Smooth muscle cell (in vitro differentiated cells): ENCODE results near the gene TNRC18. TPM values are rescaled to one million over a fixed set of nuclear protein-coding genes. Genes with fewer than 3 reads are reported as not detected.
"Not testable (repeated sequence)": the region's sequence is repeated elsewhere in the genome, so short reads cannot be mapped to it uniquely, and the experiment has no call there.

Experiments
- DNase-seq: peaks from one replicate; lab custom pipeline; 2025; ENCODE audit not compliant: unreplicated experiment; lab: John Stamatoyannopoulos, UW
- H2AFZ ChIP-seq: fragments of 200-600 bp; sonication (generic); 2 replicates; pipeline ENCODE4 v1.6.0; 2016; ENCODE audit warnings: antibody characterized with exemption, low read depth, mild to moderate bottlenecking
- H3F3A ChIP-seq: fragments of 200-600 bp; sonication (generic); 2 replicates; pipeline ENCODE4 v1.6.0; 2017; ENCODE audit warnings: antibody characterized with exemption, low read depth
- H3K27ac ChIP-seq: fragments of 200-600 bp; sonication (generic); 2 replicates; pipeline ENCODE4 v1.5.1; 2016; ENCODE audit warnings: low read depth, mild to moderate bottlenecking
- H3K27me3 ChIP-seq: fragments of 200-600 bp; sonication (generic); 2 replicates; pipeline ENCODE4 v1.6.1; 2016; ENCODE audit warnings: low read depth, mild to moderate bottlenecking
- H3K36me3 ChIP-seq: fragments of 200-600 bp; sonication (generic); 2 replicates; pipeline ENCODE4 v1.5.1; 2016; ENCODE audit warnings: low read depth
- H3K4me1 ChIP-seq: fragments of 200-600 bp; sonication (generic); 2 replicates; pipeline ENCODE4 v1.5.1; 2016; ENCODE audit warnings: low read depth
- H3K4me2 ChIP-seq: fragments of 200-600 bp; sonication (generic); 2 replicates; pipeline ENCODE4 v1.6.0; 2016; ENCODE audit warnings: mild to moderate bottlenecking
- H3K4me3 ChIP-seq: fragments of 200-600 bp; sonication (generic); 2 replicates; pipeline ENCODE4 v1.5.1; 2016; ENCODE audit warnings: mild to moderate bottlenecking
- H3K79me2 ChIP-seq: fragments of 200-600 bp; sonication (generic); 2 replicates; pipeline ENCODE4 v1.6.0; 2016; ENCODE audit warnings: low read depth, mild to moderate bottlenecking
- H3K9ac ChIP-seq: fragments of 200-600 bp; sonication (generic); 2 replicates; pipeline ENCODE4 v1.6.0; 2016; ENCODE audit warnings: low read depth
- H3K9me3 ChIP-seq: fragments of 200-600 bp; sonication (generic); replicated peaks from 2 replicates; pipeline ENCODE4 v1.5.1; 2016; ENCODE audit warnings: low read depth
- H4K20me1 ChIP-seq: fragments of 200-600 bp; sonication (generic); 2 replicates; pipeline ENCODE4 v1.6.0; 2016; ENCODE audit warnings: low read depth
- WGBS: methylation state at CpG from one replicate; pipeline ENCODE4 v1.1.7; 2016; ENCODE audit warnings: low lambda C conversion rate; 5-methylcytosine and 5-hydroxymethylcytosine counted together
- polyA plus RNA-seq: library from polyadenylated mRNA; unstranded; fragments of >200 nt; fragmentation: Nextera tagmentation; extraction: Ambion mirVana; gene quantifications from 2 replicates; pipeline ENCODE4 v1.2.1, GENCODE V29; 2016
- total RNA-seq: library from RNA; depleted of rRNA; stranded (reverse); fragments of >200 nt; gene quantifications from 2 replicates; pipeline ENCODE4 v1.2.3, GENCODE V29; 2014
- TF ChIP-seq, protein P1 (sequence below): fragments of 200-600 bp; sonication (generic); IDR thresholded peaks from 2 replicates; pipeline ENCODE4 v1.5.1; 2017; ENCODE audit warnings: borderline replicate concordance, mild to moderate bottlenecking, antibody characterized with exemption; ENCODE audit not compliant: insufficient read depth, poor library complexity, severe bottlenecking

The TNRC18 gene
- total and polyA plus RNA-seq, 2 experiments from 2014 or later, result 6.4 to 40.3 TPM

DNA sequence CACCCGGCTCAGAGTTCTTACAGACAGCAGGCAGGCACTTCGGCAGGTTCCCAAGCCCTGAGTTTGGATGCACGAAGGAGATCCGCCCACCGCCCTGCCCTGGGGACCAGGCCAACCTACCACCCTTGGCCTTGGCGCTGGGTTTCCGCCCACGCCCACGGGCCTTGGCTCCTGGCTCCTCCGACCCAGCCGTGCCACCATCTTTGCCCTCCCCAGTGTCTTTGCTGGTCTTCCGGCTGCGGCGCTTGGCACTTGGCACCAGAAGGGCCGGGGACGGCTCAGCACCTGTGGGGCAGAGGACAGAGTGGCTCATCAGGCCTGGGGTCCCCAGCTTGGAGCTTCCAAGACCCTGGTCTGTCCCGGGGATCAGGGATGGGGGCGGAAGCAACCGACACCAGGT is 108.8 kb downstream of the TNRC18 start:
- H3K27me3 ChIP-seq, result no peaks in the 10 kb centered on the region
- peaks cover 6% of the 10 kb centered on the region for H3K9me3 ChIP-seq
- H3F3A ChIP-seq, result no peaks in the 10 kb centered on the region
- H3K4me1 ChIP-seq, result no peaks in the 10 kb centered on the region
- no peak overlapping the region for H2AFZ ChIP-seq
- no peak overlapping the region for H3K9ac ChIP-seq
- no peaks in the 10 kb centered on the region for H3K79me2 ChIP-seq
- H3K36me3 ChIP-seq, result peaks cover 12% of the 10 kb centered on the region
- H3K4me2 ChIP-seq, result no peak overlapping the region
- TF ChIP-seq, protein P1, sequence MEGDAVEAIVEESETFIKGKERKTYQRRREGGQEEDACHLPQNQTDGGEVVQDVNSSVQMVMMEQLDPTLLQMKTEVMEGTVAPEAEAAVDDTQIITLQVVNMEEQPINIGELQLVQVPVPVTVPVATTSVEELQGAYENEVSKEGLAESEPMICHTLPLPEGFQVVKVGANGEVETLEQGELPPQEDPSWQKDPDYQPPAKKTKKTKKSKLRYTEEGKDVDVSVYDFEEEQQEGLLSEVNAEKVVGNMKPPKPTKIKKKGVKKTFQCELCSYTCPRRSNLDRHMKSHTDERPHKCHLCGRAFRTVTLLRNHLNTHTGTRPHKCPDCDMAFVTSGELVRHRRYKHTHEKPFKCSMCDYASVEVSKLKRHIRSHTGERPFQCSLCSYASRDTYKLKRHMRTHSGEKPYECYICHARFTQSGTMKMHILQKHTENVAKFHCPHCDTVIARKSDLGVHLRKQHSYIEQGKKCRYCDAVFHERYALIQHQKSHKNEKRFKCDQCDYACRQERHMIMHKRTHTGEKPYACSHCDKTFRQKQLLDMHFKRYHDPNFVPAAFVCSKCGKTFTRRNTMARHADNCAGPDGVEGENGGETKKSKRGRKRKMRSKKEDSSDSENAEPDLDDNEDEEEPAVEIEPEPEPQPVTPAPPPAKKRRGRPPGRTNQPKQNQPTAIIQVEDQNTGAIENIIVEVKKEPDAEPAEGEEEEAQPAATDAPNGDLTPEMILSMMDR, result no peak
- H3K27ac ChIP-seq, result no peak overlapping the region
- 98% methylated on average over 19 of the region's 19 CpGs for WGBS
- DNase-seq, result no peak
- no peak overlapping the region for H3K4me3 ChIP-seq
- H4K20me1 ChIP-seq, result no peaks in the 10 kb centered on the region

DNA sequence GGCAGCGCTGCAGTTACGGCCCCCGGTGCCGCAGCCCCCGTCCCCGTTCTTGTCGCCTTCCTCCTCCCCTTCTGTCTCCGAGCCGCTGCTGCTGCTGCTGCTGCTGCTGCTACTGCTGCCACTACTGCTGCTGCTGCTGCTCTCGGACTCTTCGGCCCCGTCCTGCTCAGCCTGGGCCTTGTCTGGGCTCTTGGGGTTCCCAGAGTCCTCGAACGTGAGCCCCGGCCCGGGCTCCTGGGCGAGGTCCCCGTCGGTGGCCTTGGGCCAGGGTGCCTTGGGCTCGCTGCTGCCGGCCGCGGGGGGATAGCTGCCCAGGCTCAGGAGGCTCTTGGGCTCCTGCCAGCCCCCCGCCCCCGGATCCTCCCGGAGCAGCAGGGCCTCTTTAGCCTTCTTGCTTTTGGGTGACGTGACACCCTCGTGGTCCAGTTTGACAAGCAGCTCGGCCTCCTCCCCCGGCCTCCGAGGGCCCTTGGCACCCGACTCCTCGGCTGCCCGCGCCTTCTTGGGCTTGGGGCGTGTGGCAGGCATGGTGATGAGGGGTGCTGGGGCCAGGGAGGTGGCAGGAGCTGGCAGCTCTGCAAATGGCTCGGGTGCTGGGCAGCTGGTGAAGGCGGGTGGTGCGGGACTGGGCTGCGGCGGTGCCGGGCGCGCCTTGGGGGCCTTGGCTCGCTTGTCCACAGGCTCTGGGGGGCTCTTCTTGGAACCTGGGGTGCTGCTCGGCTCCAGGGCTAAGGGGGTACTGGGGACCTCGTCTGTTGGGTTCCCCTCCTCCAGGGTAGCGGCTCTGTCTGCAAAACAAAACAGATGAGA is 110.4 kb downstream of the TNRC18 start:
- H3K9me3 ChIP-seq, H3K9ac ChIP-seq, H3K4me3 ChIP-seq, H3K4me2 ChIP-seq, H2AFZ ChIP-seq, H3K36me3 ChIP-seq, DNase-seq, H4K20me1 ChIP-seq, H3K4me1 ChIP-seq, H3K27me3 ChIP-seq, H3F3A ChIP-seq, H3K79me2 ChIP-seq, H3K27ac ChIP-seq: not testable (repeated sequence)
- 96% methylated on average over 37 of the region's 48 CpGs for WGBS

DNA sequence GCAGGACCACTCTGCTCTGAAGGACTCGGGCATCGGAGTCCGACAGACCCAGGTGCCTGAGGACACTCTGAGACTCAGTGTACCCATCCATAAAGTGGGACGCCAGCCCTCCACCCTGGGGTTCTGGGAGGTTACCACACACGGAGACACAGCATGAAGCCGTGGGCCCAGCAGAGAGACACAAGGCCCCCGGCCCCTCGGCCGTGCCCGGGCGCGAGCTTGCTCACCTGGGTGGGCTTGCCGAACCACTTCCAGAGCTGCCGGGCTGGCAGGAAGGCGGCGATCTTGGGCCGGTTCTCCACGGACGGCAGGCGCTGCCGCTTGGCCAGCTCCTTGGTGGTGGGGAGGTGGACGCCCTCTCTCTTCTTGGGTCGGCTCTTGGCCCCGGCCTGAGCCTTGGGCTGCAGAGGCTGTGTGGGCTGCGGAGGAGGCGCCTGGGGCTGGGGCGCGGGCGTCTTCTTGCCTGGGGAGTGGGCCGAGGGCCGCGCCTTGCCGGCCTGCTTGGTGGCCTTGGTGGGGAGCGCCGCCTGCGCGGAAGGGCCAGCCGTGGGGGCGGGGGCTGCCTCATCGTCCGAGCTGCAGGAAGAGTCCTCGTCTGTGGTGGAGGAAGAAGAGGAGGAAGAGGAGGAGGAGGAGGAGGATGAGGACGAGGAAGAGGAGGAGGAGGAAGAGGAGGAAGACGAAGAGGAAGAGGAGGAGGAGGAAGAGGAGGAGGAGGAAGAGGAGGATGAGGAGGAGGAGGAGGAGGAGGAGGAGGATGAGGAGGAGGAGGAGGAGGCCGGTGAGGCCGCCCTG is 111.2 kb downstream of the TNRC18 start:
- H3K9me3 ChIP-seq, H3K4me3 ChIP-seq, H3F3A ChIP-seq, H3K36me3 ChIP-seq, H3K27ac ChIP-seq, H4K20me1 ChIP-seq, H2AFZ ChIP-seq, H3K4me2 ChIP-seq, H3K79me2 ChIP-seq, H3K9ac ChIP-seq, DNase-seq, H3K27me3 ChIP-seq, H3K4me1 ChIP-seq: not testable (repeated sequence)
- WGBS, result 95% methylated on average over 20 of the region's 46 CpGs

DNA sequence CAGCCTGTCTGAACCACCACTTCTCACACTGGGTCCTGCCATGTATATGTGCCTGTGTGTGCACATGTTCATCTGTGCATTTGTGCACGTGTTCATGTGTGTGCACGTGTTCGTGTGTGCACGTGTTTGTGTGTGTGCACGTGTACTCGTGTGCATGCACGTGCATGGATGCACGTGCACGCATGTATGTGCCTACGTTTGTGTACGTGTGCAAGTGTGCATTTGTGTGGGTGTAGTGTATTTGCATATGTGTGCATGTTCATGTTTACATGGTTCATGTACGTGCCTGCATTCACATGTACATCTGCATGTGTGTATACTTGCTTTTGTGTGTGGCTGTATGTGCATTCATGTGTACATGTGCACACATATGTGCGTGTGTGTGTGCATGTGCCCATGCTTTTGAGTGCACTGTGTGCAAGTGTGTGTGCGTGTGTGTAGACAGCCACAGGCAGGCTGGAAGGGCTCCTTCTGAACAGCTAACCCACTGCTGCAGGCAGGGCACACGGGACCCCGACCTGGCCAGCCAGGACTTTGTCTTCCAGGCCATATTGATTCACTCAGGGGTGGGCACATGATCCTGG is 112.7 kb downstream of the TNRC18 start:
- TF ChIP-seq, protein P1, result no peak
- Histone ChIP-seq H4K20me1 (no peaks in the 10 kb centered on the region), H3K79me2 (no peaks in the 10 kb centered on the region), H3K4me2 (no peak overlapping the region), H3K4me1 (no peaks in the 10 kb centered on the region), H3K36me3 (no peaks in the 10 kb centered on the region), H3K27ac (no peak overlapping the region), H3K9ac (no peak overlapping the region), H2AFZ (no peak overlapping the region), H3K27me3 (no peaks in the 10 kb centered on the region), H3K9me3 (no peaks in the 10 kb centered on the region), H3F3A (no peaks in the 10 kb centered on the region), H3K4me3 (no peak overlapping the region)
- WGBS, result 96% methylated on average over 16 of the region's 16 CpGs
- no peak for DNase-seq
